Measurements from ENCODE around the gene FARSB.
"Not testable (repeated sequence)": the region's sequence is repeated elsewhere in the genome, so short reads cannot be mapped to it uniquely, and the experiment has no call there.

FARSB gene

GRCh38 chr2:222655787-222656525 is at the start of gene FARSB:
Gene FARSB (minus strand): TSS chr2:222656092. CDS start chr2:222656073, 19 bp downstream.
- peak; percentile 95 for DNase-seq

GRCh38 chr2:222703886-222704285 is 48.0 kb upstream of the FARSB start:
- DNase-seq: no peak

GRCh38 chr2:222703091-222703490 is 47.2 kb upstream of the FARSB start:
- DNase-seq: no peak

GRCh38 chr2:222701721-222702131 is 45.8 kb upstream of the FARSB start:
- no peak for DNase-seq

GRCh38 chr2:222701233-222701632 is 45.3 kb upstream of the FARSB start:
- no peak for DNase-seq

GRCh38 chr2:222698276-222698675 is 42.4 kb upstream of the FARSB start:
- DNase-seq: no peak

GRCh38 chr2:222693837-222694236 is 37.9 kb upstream of the FARSB start:
- no peak for DNase-seq

- not testable (repeated sequence) for DNase-seq
Measured at GRCh38 chr2:222693413-222693812, 37.5 kb upstream of the FARSB start.

GRCh38 chr2:222690564-222691200 is 34.8 kb upstream of the FARSB start:
- peak; percentile 81 for DNase-seq

GRCh38 chr2:222689322-222689721 is 33.4 kb upstream of the FARSB start:
- DNase-seq: no peak

- DNase-seq: no peak
Measured at GRCh38 chr2:222688917-222689316, 33.0 kb upstream of the FARSB start.

- no peak for DNase-seq
Measured at GRCh38 chr2:222686086-222686750, 30.3 kb upstream of the FARSB start.

GRCh38 chr2:222683805-222684204 is 27.9 kb upstream of the FARSB start:
- DNase-seq: no peak

- no peak for DNase-seq
Measured at GRCh38 chr2:222677981-222678380, 22.1 kb upstream of the FARSB start.

- no peak for DNase-seq
Measured at GRCh38 chr2:222673883-222674282, 18.0 kb upstream of the FARSB start.

GRCh38 chr2:222673273-222673672 is 17.4 kb upstream of the FARSB start:
- no peak for DNase-seq

GRCh38 chr2:222672068-222672401 is 16.1 kb upstream of the FARSB start:
- no peak for DNase-seq

- peak; percentile 47 for DNase-seq
Measured at GRCh38 chr2:222671259-222672067, 15.6 kb upstream of the FARSB start, which contains the start of gene MOGAT1. Gene MOGAT1 (plus strand): TSS chr2:222671658. CDS start chr2:222671786, 128 bp downstream.

- DNase-seq: no peak
Measured at GRCh38 chr2:222670191-222671038, 14.5 kb upstream of the FARSB start.

- no peak for DNase-seq
Measured at GRCh38 chr2:222669353-222669752, 13.5 kb upstream of the FARSB start.

- no peak for DNase-seq
Measured at GRCh38 chr2:222668494-222669154, 12.7 kb upstream of the FARSB start.

- no peak for DNase-seq
Measured at GRCh38 chr2:222663479-222663878, 7.6 kb upstream of the FARSB start.
